ENCODE results near the gene DNMT3B.
"Not testable (repeated sequence)": the region's sequence is repeated elsewhere in the genome, so short reads cannot be mapped to it uniquely, and the experiment has no call there.

Gene DNMT3B

DNA sequence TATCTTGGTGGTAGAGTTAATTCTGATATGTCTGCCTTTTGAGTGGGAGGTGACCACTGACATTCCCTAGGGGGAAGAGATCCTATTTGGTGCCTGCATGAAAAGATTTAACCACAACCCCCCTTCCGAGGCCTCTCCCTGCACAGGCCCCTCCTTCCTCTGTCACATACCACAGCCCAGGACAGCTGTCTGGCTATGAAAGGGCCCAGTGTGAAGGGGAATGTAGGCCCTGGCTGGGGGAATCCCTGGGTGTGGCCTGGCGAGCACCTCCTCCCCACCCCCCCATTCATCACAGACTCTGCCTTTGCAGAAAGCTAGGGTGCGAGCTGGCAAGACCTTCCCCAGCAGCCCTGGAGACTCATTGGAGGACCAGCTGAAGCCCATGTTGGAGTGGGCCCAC lies 30.1 kb downstream of the DNMT3B start:
- peak in 5 of 6 experiments; percentile 9 to 38 (median 25) for DNase-seq

DNA sequence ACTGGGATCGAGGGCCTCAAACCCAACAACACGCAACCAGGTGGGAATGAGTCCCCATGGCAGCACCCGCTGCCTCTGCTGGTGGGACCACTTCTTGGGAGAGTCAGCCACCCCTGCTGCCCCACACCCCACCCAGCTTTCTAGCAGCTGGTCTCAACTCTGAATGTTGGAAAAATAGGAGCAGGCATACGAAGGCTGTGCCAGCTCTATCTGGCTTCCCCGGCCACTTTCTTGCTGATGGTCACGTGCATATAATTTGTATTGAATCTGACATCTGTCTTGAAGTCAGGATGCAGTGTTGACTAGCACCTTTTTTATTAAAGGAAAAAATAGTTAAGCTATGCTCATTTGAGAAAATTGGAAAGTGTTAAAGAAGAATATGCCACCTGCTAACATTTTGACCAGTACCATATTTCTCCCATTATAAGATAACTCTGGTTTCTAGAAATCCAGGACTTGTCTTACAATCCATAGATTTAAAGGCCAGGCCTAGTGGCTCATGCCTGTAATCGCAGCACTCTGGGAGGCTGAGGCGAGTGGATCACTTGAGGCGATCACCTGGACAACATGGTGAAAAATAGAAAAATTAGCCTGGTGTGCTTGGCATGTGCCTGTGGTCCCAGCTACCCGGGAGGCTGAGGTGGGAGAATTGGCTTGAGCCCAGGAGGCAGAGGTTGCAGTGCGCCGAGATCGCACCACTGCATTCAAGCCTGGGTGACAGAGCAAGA lies 30.7 kb downstream of the DNMT3B start:
- DNase-seq, result peak in 1 of 6 experiments; percentile 16

DNA sequence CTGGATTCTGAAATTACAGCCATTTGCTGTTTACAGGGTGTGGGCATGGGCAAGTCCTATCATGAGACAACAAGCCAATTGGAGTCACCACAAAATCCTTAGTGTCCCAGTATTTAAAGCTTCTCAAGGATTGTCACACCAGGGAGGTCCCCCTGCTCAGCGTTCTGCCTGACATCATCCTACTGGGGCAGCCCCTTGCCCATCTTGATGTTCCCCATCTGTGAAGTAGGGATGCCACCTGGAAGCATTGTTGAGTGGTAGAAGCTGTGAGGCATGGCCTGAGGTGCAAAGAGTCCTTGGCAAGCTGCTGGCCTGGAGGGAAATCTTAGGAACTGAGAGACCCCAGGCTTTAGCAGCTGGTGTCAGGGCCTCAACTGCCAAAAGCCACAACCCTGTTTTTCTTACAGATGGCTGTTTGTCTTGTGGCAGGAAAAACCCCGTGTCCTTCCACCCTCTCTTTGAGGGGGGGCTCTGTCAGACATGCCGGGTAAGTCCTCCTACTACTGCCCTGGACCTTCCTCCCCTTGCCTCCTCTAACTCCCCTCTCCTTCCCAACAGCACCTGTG lies 34.3 kb downstream of the DNMT3B start:
- DNase-seq, result no peak

DNA sequence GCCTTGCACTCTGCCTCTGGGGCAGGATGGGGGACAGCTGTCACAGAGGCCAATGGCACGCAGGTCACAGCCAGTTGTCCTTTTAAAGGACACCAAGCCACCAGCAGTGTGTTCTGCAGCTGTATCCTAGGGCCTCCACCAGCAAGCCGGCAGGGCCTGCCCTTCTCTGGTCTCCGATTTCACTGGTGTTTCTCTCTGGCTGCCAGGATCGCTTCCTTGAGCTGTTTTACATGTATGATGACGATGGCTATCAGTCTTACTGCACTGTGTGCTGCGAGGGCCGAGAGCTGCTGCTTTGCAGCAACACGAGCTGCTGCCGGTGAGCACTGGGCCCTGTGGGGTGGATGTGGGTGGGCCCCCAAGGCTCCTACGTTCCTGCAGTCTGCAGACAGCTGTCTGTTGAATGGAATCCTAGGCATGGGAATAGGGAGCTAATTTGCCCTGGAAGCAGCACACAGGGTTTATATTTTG lies 34.8 kb downstream of the DNMT3B start:
- no peak for DNase-seq

DNA sequence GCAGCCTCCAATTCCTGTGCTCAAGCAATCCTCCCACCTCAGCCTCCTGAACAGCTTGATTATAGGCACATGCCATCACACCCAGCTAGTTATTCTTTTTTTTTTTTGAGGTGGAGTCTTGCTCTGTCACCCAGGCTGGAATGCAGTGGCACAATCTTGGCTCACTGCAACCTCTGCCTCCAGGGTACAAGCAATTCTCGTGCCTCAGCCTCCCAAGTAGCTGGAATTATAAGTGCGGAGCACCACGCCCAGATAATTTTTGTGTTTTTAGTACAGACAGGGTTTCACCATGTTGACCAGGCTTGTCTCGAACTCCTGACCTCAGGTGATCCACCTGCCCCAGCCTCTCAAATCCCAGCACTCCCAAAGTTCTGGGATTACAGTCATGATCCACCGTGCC lies 35.4 kb downstream of the DNMT3B start:
- DNase-seq, result not testable (repeated sequence)

DNA sequence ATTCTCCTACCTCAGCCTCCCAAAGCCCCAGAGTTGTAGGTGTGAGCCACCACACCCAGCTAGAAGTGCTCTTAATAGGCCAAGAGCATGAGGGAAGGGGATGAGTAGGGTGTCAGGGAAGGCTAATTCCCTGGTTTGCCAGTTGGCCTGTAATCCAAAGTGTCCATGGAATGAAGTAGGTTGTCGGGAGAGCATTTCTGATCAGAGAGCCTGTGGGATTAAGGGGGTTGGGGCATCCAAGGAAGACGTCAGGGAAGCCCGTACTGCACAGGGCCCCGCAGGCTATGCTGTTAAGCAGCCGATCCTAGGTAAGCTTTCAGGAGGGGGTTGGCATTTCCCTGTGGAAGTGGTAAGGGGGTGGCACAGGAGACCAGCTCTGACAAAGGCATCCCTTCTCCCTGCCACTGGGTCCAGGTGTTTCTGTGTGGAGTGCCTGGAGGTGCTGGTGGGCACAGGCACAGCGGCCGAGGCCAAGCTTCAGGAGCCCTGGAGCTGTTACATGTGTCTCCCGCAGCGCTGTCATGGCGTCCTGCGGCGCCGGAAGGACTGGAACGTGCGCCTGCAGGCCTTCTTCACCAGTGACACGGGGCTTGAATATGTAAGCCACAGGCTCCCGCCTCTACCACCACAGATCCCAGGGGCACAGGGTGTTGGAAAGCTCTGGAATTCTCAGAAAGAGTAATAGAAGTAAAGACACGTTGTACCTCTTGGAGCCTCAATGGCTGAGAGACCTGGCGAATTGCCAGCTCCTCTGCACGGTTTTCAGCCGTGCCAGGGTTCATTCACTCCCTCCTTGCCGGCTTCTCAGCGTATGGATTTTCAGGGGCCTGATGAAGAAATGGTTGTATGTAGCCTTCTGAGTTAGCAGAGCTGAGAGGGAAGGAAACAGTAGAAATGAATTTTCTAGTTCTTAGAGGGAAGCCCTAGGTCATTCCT lies 36.1 kb downstream of the DNMT3B start:
- no peak for DNase-seq

DNA sequence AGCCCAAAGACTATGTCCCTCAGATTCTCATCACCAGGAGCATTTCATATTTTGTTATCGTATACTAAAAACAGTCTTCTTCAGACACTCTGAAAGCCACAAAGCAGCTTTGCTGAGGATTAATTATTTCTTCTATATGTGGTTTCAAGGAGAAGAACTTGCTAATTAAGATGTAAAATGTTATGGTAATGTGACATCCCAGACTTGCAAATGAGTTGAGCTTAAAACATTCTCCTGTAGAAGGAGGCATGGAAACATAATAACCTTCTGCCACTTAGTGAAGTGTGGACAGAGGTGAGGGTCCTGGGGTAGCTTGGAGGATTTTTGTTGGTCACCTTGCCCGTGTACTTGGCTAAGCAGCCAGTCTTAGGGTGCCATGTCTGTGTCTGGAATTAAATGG lies 40.9 kb downstream of the DNMT3B start:
- DNase-seq, result no peak

DNA sequence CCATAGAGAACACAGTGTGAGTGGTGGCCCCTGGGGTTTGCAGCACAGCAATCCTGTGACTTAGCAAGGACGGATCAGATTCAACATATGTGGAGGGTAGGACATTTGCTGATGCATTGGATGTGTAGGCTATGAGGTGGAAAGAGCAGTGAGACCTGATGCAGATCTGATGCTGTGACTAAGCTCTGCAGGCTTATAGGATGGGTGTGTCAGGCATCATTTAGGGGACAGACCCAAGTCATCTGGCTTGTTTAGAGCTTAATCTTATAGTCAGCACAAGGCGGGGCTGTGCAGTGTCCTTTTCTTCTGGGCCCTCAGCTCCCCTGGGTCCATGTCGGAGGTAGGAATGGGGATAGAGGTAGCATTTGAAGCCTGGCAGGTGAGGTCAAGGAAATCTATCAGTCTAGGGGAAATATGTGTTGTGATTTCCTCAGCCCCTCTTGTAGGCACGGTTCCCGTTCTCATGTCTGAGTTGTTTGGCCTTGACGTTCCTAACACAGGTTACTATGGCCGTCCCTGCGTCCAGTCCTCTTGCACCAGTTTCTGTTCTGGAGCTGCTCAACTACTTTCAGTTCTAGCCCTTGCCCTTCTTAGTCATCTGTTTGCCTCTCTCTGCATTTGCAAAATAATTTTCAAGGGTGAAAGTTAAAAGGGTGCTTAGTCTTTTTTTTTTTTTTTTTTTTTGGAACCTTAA lies 42.0 kb downstream of the DNMT3B start:
- DNase-seq, result no peak

DNA sequence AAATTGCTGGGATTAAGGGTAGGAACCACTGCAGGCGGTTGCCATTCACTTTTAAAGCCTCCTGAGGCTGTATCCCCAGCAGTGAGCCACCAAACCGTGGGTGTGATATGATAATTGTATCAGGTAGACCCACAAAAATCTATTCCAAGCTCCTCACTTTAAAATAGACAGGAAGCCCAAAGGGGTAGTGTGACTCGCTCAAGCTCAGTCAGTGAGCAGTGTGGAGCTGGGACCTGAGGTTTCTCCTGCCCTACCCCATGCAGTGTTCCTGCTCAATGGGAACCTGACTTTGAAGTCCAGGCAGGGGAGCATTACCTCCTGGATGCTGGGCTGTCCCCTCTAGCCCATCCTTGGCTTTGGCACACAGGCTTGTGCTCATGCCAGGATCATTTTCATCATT lies 42.6 kb downstream of the DNMT3B start:
- DNase-seq, result no peak

DNA sequence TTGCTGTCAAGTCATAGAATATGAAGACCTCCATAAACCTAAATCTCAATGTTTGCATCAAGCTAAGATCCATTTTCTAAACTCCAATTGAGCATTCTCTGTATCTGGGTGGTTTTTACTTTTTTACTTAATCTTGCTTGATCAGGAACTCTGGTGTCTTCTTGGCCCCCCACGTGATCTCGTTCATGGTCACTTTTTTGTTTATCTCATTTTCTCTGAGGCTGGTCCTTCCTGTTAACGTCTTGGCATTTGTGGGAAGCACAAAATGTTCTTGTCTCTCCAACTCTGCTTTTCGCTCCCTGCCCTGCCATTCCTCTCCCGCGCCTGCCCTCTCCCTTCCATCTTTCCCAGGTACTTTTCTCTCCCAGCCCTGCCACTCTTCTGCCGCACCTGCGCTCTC lies 43.5 kb downstream of the DNMT3B start:
- no peak for DNase-seq

DNA sequence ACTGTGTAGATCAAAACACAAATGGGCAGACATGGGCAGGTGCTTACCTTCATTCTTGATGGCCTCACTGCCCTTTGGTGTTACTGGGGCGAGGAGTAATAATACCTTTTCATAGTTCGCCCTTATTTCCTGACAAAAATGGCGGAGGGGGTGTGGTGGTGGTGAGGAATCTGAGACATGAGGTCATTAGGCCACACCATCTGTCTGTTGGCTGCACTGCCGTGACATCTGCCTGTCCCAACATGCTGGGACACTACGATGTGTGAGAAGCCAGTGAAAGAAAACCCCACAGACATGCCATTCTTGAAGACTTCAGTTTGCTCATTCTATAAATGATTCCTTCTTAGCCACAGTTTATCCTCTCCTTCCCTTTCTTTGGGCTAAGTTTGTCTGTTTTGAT lies 44.2 kb downstream of the DNMT3B start:
- DNase-seq, result no peak

DNA sequence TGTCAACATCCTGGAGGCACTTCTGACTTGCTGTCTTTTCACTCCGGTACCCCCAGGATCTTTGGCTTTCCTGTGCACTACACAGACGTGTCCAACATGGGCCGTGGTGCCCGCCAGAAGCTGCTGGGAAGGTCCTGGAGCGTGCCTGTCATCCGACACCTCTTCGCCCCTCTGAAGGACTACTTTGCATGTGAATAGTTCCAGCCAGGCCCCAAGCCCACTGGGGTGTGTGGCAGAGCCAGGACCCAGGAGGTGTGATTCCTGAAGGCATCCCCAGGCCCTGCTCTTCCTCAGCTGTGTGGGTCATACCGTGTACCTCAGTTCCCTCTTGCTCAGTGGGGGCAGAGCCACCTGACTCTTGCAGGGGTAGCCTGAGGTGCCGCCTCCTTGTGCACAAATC lies 45.5 kb downstream of the DNMT3B start:
- DNase-seq, result no peak

DNA sequence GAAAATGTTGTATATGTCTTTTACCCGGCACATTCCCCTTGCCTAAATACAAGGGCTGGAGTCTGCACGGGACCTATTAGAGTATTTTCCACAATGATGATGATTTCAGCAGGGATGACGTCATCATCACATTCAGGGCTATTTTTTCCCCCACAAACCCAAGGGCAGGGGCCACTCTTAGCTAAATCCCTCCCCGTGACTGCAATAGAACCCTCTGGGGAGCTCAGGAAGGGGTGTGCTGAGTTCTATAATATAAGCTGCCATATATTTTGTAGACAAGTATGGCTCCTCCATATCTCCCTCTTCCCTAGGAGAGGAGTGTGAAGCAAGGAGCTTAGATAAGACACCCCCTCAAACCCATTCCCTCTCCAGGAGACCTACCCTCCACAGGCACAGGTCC lies 46.3 kb downstream of the DNMT3B start:
- no peak for DNase-seq

DNA sequence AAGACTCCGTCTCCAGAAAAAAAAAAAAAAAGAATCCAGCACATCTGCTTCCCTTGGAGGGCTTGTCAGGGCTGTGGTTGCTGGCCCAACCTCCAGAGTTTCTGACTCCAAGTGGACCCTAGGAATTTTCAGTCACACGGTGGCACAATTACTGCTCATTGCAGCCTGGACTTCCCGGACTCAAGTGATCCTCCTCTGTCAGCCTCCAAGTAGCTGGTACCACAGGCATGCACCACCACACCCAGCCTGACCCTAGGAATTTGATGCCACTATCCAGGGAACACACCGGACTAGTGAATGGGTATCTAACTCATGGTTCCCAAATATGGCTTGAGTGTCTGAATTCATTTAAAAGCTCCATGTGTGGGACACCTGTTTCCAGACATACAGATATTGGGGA lies 47.7 kb downstream of the DNMT3B start:
- DNase-seq, result no peak

DNA sequence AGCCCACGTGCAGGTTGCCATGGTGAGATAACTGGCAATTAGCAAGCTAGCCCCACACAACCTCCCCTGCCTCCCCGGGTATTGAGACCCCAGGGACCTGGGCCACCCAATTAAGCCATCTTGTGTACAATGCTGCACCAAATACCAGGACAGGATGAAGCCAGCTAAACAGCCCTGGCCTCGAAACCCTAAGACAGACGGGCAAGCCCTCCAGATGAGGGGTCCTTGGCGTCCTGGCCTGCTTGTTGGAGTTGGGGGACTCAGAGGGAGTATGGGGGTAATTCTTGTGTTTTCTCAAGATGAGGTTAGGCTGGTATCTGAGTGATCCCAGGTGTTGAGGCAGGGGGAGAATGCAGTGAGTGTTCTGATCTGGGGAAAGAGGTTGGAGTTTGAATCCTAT lies 48.8 kb downstream of the DNMT3B start:
- DNase-seq, result no peak

DNA sequence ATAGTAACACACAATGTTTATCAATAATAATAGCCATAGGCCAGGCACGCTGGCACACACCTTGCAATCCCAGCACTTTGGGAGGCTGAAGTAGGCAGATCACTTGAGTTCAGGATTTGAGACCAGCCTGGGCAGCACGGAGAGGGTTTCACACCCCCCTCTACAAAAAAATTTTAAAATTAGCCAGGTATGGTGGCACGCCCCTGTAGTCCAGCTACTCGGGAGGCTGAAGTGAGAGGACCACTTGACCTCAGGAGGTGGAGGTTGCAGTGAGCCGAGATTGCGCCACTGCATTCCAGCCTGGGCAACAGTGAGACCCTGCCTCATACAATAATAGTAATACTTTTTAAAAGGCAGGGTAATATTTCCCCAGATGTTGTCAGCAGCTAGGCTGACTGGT lies 49.7 kb downstream of the DNMT3B start:
- no peak for DNase-seq

DNA sequence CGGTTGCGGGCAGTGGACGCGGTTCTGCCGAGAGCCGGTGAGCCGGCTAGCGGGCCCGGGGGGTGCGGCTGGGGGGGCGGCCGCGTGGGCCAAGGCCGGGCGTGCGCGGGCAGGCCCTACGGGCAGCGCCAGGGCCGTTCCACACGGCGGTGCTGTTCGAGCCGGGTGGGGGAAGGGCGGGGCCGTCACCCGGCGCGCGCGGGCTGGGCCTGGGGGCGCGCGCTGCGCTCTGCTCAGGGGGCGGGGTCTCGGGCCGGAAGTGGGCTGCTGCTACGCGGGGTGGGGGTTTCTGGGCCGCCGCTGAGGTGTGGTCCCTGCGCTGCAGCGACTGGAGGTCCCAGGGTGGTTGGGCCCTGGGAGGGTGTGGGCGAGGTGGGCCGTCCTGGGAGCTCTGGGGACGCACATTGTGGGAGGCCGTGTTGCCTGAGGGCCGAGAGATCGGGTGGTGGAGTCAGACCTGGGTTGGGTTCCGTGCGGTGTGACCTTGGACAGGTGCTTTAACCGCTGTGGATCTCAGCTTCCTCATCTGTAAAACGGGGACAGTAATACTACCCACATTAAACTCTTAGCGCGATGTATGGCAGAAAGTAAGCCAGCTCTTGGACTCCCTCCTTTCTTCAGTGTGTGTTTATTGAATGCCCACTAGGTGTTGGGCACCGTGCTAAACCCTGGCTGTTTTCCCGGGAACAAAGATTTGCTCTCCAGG lies 58.0 kb downstream of the DNMT3B start:
- peak; percentile 77 to 99 (median 93) for DNase-seq

DNA sequence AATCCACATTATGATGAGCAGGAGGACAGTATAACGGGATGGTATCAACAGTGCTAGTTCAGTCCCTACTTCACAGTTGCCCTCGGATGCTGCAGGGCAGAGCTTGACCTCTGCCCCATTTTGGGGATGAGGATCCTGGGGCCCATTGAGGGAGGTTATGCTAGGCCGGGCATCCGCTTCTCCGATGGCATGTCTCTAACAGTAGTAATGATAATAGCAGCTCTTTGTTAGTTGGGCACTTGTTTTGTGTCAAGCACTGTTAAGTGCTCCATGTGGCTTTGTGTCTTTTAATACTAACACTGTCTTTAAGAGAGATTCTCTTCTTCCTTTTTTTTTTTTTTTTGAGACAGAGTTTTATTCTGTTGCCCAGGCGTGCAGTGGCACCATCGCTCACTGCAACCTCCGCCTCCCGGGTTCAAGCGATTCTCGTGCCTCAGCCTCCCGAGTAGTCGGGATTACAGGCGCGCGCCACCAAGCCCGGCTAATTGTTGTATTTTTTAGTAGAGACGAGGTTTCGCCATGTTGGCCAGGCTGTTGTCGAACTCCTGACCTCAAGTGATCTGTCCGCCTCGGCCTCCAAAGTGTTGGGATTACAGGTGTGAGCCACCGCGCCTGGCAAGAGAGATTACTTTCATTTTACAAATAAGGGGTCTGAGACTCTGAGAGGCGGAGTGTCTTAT lies 58.7 kb downstream of the DNMT3B start:
- no peak for DNase-seq

DNA sequence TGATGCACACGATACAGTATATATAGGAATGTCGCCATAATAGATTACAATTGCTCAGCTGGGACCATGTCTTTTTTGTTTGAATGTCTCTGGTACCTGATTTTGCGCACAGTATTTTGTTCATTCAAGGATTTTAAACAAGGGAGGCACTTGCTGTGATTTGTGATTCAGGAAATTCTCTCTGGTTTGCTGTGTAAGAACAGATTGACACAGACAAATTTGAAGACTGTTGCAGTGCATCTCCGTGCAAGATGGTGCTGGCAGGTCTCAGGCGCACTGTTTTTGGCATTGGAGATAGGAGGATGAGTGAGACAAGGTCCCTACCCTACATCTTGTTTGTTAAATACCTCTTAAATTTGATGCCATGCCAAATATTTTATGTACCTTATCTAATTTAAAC lies 60.0 kb downstream of the DNMT3B start:
- no peak for DNase-seq

DNA sequence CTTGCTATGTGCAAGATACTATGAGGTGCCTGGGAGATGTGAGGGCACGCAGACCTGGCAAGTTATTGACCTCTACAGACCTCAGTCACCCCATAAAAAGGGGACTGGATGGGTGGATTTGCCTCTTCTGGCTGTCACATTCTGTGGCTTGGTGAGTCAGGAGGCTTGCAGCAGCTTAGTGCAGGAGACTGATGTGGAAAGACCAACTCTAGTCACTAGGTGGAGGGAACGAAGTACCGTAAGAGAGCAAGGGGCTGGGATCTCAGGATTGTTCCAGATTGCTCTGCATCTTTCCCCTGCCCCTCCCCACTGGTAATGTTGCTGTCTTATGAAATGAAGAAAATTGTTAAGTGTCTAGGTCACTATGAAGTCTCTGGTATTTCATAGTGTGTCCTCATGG lies 60.9 kb downstream of the DNMT3B start:
- DNase-seq, result peak in 1 of 6 experiments; percentile 20

DNA sequence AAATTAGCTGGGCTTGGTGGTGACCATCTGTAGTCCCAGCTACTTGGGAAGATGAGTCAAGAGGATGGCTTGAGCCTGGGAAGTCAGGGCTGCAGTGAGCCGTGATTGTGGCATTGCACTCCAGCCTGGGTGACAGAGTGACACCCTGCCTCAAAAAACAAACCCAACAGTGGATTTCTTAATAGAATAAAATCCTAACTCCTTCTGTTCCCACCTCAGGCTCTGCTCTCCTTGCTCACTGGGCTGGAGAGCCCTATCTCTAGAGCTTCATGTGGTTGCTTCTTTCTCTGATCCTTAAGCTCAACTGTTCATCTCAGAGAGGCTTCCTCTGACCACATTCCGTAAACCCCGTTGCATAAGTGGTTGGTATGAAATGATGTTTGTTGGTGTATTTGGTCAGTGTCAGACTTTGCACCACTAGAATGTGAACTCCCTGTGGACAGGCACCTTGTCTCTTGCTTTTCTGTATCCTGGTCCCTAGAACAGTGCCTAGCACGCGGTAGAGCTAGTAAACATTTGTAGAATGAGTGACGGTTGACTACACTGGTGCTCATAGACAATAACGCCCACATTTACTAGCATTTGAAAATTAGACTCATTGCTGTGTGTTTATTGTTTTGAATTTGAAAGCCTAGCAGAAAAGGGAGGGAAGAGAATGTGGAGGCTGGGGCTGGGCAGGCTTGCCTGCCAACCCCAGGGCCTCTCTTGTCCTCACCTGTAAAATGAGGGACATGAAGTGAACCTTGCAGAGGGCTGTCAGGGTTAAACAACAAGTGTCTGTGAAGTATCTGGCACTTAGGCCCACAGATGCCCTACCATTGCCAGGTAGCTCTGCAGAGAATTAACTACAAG lies 61.8 kb downstream of the DNMT3B start:
- DNase-seq, result no peak
